ENCODE data around the gene CES3. TPM values are rescaled to one million over a fixed set of nuclear protein-coding genes. Genes with fewer than 3 reads are reported as not detected.
A peak's percentile ranks its signal among the peaks of the same experiment; 100 is the strongest.

Gene CES3
- total and polyA plus RNA-seq, 9 of the 15 experiments (the other 6 are each of a cell fraction or from before 2014, with no cell fraction given): 0.06 to 2.2 (median 0.68) TPM

- TF ChIP-seq ZNF592 (IDR thresholded peaks at IDR 0.05) (no peak), ZNF224 (CRISPR knock-in tag; IDR thresholded peaks at IDR 0.05) (no peak), RAD21 (CRISPR knock-in tag; conservative IDR thresholded peaks at IDR 0.05 in 1 of 2, IDR thresholded peaks at IDR 0.05 in 1 of 2) (peak; percentile 95 to 98), MYNN (IDR thresholded peaks at IDR 0.05) (0 out of 2 replicates have a peak, but pooled peaks have one; percentile 54), MYNN (CRISPR knock-in tag; IDR thresholded peaks at IDR 0.05) (no peak), MBD2 (IDR thresholded peaks at IDR 0.05; ENCODE audit: borderline replicate concordance, low read depth) (no peak), FOXJ2 (tag; IDR thresholded peaks at IDR 0.05) (no peak), ZFP30 (CRISPR knock-in tag; IDR thresholded peaks at IDR 0.05; ENCODE audit: borderline replicate concordance) (no peak), E2F4 (CRISPR knock-in tag; IDR thresholded peaks at IDR 0.05; ENCODE audit: low read depth) (no peak), CBX3 (IDR thresholded peaks at IDR 0.05; ENCODE audit: borderline replicate concordance in 1 of 2, low read length in 2 of 2) (no peak), NCOA6 (IDR thresholded peaks at IDR 0.05) (no peak), EP400 (IDR thresholded peaks at IDR 0.05) (no peak), MAFK (IDR thresholded peaks at IDR 0.05; ENCODE audit: low read length) (no peak), KDM4B (IDR thresholded peaks at IDR 0.05; ENCODE audit: borderline replicate concordance in 2 of 2, low read depth in 1 of 2) (no peak), SP2 (IDR thresholded peaks at IDR 0.05; ENCODE audit: extremely low read depth, low read depth, low read length, poor library complexity, severe bottlenecking) (no peak), HNRNPLL (IDR thresholded peaks at IDR 0.05; ENCODE audit: low read depth, low read length, poor library complexity, severe bottlenecking) (no peak), PML (IDR thresholded peaks at IDR 0.05; ENCODE audit: low read length) (no peak), SMC3 (conservative IDR thresholded peaks at IDR 0.05; ENCODE audit: insufficient read depth, low read depth, low read length) (peak; percentile 99), TAF7 (tag; IDR thresholded peaks at IDR 0.05) (no peak), SMAD1 (IDR thresholded peaks at IDR 0.05; ENCODE audit: low read depth, low read length, partially characterized antibody) (no peak), FOXJ3 (CRISPR knock-in tag; IDR thresholded peaks at IDR 0.05) (no peak), THRB (CRISPR knock-in tag; conservative IDR thresholded peaks at IDR 0.05) (no peak), EZH2 (IDR thresholded peaks at IDR 0.05; ENCODE audit: borderline replicate concordance, low read depth, low read length) (no peak)
These were observed 16.5 kb downstream of the CES3 start (continued) for GRCh38 chr16:66977341-66978113.

Data from K562 (cell line).